HG02798 (cell line): Measurements from ENCODE around the gene PARD6B.
A peak's percentile ranks its signal among the peaks of the same experiment; 100 is the strongest.
"Not testable (repeated sequence)": the region's sequence is repeated elsewhere in the genome, so short reads cannot be mapped to it uniquely, and the experiment has no call there.

ENCODE experiments used
- ATAC-seq: cut with Tn5 transposase; IDR thresholded peaks from one replicate; pipeline ENCODE4 v1.9.1; 2021; ENCODE audit warnings: mild to moderate bottlenecking; ENCODE audit not compliant: unreplicated experiment, poor library complexity

PARD6B gene, protein sequence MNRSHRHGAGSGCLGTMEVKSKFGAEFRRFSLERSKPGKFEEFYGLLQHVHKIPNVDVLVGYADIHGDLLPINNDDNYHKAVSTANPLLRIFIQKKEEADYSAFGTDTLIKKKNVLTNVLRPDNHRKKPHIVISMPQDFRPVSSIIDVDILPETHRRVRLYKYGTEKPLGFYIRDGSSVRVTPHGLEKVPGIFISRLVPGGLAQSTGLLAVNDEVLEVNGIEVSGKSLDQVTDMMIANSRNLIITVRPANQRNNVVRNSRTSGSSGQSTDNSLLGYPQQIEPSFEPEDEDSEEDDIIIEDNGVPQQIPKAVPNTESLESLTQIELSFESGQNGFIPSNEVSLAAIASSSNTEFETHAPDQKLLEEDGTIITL

DNA sequence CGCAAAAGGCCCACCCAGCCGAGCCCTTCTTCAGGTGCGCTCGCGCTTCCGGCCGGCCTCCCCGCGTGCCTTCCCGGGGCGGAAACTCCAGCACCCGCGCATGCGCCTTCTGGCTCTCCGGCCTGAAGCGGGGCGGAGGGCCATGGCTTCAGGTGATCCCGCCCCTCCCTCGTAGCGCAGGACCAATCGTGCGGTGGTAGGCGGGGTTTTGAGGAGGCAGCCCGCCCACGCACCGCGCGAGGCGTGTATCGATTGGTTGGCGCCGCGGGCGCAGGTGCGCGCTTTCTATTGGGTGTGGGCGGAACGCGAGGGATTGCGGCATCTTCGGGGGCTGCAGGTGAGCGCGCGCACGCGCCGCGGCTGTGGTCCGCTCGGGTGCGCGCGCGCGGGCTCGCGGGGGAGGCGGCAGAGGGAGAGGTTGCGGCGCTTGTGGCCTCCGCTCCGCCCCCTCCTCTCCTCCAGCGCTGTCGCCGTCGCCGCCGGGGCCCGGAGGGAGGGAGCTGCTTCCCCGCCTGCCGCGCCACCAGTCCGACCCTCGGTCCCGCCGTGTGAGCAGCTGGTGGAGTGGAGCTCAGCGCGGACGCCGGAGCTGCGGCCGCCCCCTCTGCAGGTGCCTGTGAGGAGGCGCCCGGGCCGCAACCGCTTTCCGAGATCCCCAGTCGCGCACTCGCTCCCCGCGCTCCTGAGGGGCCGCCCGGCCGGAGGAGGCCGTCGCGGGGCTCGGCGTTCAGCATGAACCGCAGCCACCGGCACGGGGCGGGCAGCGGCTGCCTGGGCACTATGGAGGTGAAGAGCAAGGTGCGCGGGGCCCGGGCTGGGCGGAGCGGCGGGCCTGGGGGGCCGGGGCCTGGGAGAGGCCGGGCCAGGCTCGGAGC, at the start of gene PARD6B:
Gene PARD6B (plus strand): TSS at position 526 of the 875 bp plus-strand sequence. CDS start 207 bp downstream, at position 733.
- peak; percentile 95 for ATAC-seq

DNA sequence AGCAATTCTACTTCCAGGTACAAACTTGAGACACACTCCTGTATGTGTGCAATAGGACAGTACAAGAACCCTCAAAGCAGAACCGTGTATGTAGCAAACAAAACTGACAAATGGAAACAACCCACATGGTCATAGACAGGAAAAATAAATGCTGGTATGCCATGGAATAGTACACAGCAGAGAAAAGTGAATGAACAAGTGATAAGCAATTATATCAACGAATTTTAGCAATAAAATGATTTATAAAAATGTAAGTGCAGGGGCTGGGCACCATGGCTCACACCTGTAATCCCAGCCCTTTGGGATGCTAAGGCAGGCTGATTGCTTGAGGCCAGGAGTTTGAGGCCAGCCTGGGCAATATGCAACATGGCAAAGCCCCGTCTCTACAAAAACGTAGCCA, 49.3 kb upstream of the PARD6B start:
- no peak for ATAC-seq

GRCh38 chr20:50682947-50683530, 48.3 kb upstream of the PARD6B start:
- ATAC-seq = no peak

DNA sequence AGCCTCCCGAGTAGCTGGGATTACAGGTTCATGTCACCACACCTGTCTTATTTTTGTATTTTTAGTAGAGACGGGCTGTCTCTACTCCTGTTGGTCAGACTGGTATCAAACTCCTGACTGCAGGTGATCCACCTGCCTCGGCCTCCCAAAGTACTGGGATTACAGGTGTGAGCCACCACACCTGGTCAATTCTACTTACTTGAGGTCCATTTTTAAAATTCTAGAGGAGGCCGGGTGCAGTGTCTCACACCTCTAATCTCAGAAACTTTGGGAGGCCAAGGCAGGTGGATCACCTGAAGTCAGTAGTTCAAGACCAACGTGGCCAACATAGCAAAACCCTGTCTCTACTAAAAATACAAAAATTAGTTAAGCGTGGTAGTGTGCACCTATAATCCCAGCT, 47.8 kb upstream of the PARD6B start:
- ATAC-seq = no peak

DNA sequence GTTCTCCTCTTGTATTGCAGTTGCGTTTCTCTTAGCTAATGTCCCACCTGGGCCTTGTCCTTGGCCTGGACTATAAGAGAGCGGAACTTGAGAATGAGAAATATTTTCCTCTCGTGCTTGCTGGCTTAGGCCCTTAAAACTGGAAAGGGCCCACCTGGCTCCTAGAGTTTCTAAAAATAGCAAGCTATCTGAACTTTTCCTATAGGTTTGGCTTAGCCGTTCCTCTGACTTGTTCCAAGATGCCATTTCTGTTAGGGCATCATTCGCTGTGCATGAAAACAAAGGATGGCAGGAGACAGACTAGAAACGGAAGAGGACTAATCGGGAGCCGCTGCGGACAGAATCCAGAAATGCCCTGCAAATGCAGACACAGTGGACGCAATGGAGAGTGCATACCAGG, 44.6 kb upstream of the PARD6B start:
- no peak for ATAC-seq

GRCh38 chr20:50688256-50688975, 43.0 kb upstream of the PARD6B start:
- no peak for ATAC-seq

DNA sequence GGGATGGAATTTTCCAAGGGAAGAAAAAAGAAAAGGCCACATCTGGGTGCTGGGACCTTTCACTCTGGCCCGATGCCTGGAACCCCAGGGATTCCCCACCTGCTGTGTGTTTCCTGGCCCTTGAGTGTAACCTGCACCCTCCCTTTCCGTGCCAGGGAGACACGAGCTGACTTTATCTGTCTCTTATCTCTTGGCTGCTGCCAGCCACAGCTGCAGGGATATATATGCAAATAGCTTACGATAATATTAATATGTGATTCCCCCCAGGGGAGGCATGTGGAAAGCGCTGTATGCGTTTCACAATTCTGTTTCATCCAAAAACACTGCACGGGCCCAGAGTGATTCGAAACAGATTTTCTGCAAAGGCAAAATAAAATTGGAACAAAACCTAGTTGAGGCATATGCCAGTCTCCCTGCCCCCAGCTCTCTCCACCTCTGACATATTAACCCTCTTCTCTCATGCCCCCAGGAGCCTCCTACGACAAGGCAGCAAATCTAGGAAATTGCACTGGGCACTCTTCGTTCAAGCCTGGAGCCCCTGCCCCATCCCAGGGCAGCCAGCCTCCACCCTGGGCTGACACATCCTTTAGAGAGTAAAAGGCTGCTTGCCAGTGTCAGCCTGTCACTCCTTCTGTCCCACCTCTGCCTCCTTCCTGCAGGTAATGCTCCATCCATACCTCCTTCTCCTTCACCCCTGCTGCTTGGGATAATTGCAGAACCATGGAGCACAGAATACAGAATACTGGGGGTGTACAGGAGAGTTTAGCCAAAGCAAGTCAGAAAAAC, 41.3 kb upstream of the PARD6B start:
- ATAC-seq = no peak

DNA sequence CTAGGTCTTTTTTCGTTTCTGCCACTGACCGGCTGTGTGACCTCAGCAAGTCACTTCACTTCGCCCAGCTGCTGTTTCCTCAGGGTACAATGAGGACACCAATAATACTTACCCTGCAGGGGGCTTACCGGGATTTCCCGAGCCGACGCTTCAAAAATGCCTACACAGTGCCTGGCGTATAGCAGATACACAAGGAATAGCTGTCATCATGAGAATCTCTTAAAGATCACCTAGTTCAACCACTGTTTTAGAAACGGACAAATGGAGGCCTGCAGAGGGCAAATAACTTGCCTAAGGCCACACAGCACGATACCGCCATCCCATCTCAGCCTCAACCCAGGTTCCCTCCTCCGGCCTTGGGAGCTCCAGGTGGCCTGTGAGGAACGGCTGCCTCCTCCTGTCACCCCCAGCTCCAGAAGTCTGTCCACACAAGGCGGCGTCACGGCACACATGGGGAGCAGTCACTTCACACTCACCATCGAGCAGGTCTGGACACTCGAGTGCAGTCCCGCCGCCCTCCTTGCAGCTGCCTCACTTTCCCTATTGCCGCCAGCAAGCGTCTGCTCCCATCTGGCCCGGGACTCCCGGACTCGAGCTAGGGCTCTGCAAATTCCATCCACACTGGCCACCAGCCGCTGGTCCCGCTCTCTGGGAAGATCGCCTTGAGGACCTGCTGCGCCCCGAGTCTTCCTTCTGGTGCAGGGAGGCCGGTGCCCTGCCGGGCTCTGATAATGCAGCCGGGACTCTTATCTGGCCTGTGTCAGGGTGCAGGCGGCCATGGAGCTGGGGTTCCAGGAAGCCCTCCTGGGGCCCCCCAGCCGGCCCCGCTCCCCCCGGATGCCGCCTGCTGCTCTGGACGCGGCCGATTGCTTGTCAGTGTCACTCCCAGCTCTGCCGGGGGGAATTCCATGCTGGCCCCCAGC, 40.5 kb upstream of the PARD6B start, which contains the start of gene RIPOR3:
Gene RIPOR3 (minus strand): TSS at position 893 of the 923 bp plus-strand sequence. CDS start 414 bp downstream, at position 479.
- ATAC-seq = no peak

DNA sequence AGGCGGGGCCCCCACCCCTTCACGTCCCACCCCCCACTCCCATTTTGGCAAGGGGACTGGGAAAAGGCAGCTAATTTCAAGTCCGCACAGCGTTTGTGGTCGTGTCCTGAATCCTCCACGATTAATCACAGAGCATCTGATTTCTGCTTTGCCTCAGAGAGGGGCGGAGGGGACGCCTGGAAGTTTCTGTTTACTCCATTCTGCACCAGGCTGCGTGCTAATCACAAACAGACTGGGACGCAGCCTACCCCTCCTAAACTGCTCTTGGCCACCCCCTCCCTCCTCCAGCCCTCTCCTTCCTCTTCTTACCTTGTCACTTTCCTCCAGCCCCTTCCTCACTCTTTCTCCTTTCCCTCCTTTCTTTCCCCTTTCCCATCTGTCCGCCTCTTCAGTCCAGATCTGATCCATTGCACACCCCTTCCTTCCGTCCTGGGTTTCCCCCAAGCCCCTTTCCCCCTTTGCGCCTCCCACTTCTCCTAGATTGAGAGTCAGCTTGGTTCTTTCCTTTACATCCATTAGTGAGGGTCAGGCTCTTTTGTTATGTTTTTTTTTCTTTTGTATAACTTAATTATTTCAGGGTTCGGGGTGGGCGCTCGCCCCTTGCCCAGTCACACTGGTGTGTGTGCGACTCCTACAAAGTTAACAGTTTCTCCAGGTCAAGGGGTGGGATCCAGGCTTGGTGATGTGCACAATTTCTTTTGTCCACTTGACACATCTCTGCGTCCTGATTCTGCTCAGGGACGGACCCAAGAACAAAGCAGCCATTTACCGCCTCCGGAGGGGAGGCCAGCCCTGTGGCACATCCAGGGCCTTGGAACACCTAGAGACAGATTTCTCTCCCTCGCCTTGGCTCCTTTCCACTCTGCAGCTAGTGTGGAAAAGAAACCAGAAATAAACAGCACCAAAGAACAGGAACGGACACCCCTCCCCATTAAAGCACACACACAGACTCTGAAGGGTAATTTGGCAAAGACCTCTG, 39.5 kb upstream of the PARD6B start:
- ATAC-seq = no peak

- no peak for ATAC-seq
These were observed 38.8 kb upstream of the PARD6B start for GRCh38 chr20:50692552-50692933.

GRCh38 chr20:50693001-50693400, 38.4 kb upstream of the PARD6B start:
- ATAC-seq = no peak

DNA sequence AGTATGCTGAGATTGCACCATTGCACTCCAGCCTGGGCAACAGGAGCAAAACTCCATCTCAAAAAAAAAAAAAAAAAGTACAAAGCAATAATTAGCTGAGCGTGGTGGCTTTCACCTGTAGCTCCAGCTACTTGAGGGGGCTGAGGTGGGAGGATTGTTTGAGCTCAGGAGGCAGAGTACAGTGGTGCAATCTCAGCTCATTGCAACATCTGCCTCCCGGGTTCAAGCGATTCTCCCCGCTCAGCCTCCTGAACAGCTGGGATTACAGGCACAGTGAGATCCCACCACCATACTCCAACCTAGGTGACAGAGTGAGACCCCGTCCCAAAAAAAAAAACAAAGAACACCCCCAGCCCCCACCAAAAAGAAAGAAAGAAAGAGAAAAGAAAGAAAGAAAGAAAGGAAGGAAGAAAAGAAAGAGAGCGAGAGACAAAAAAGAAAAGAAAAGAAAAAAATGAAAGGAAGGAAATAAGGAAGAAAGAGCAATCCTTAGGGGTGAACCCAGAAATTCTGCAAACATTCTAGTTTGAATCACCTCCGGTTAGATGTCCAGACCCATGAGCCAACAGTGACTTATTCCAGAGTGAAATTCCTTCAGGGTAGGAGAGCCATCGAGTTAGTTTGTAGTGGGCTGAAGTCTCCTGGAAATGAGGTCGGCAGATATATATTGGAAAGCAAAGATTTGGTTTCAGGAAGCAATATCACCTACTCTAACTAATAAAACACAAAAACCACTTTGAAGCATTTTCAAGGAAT, 36.8 kb upstream of the PARD6B start:
- ATAC-seq = no peak

DNA sequence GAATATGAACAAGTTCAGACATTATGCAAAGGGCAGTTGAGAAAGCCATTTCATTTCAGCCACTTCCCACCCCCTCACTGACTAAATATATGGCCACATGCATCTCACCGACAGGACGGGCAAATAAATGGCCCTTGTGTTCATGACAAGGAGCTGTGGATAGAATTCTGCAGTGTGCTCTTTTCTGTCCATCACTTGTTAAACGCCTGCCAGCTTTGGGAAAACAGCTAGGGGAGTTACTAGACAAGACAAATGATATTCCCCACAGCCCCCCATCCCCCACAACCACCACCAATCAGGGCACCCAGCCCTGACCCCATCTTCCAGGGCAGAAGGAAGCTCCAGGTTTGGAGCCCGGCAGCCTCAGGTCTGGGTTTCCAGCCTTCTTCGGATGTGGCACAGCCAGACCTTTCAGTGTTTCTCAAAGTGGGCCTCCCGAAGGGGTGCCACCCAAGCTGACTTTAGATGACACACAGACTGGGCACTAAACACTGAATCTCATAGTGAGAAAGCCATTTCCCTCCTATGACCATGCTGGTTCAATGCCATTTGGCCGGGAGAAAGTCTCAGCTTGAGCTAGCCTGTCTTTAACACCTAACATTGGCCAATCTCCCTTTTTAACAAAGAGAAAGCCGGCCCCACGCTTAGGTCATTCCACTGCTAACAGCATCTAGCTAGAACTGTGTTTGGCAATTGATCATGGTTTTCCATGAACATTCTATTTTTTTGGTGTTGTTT, 36.1 kb upstream of the PARD6B start:
- ATAC-seq = no peak

DNA sequence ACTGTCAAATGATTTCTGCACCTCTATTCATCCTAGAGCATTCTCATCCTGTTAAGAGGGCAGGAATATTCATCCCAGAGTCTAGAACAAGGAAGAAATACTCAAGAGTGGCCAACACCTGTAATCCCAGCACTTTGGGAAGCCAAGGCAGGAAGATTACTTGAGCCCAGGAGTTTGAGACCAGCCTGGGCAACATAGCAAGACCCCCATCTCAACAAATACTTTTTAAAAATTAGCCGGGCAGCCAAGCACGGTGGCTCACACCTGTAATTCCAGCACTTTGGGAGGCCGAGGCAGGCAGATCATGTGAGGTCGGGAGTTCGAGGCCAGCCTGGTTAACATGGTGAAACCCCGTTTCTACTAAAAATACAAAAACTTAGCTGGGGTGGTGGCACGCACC, 33.1 kb upstream of the PARD6B start:
- ATAC-seq = not testable (repeated sequence)

DNA sequence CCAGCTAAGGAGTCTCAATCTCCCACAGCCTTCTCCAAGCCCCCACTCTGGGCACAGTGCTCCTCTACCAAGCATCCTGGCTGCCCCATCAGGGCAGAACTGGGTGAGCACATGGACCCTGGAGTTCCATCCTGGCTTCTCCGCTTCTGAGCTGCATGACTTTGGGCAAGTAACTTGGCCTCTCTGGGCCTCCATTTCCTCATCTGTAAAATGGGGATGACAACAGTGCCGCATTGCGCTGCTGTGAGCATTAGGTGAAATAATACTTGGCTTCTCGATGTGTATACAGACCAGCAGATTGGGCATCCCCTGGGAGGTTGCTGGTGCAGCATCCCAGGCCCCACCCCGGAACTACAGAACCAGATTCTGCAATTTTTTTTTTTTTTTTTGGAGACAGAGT, 31.7 kb upstream of the PARD6B start:
- no peak for ATAC-seq
